HepG2 (cell line): ENCODE results near the gene ST13. TPM values are rescaled to one million over a fixed set of nuclear protein-coding genes. Genes with fewer than 3 reads are reported as not detected.

ENCODE experiments used
- CBX5 ChIP-seq: sonication (generic); formaldehyde crosslinking; IDR thresholded peaks from 2 replicates; pipeline ENCODE4 v1.4.0; 2020; ENCODE audit warnings: missing genetic modification reagents, borderline replicate concordance
- FOXO1 ChIP-seq: sonication (generic); formaldehyde crosslinking; IDR thresholded peaks from 2 replicates; pipeline ENCODE4 v1.4.0; 2020; ENCODE audit warnings: missing genetic modification reagents
- GFI1 ChIP-seq: sonication (generic); formaldehyde crosslinking; IDR thresholded peaks from 2 replicates; pipeline ENCODE4 v1.5.0; 2020; ENCODE audit warnings: missing genetic modification reagents, mild to moderate bottlenecking, borderline replicate concordance
- GTF2F1 ChIP-seq: fragments of 150-350 bp; IDR thresholded peaks from 2 replicates; pipeline ENCODE4 v1.6.1; 2014; ENCODE audit warnings: low read length
- HNRNPL ChIP-seq: fragments of 200-400 bp; formaldehyde crosslinking; IDR thresholded peaks from 2 replicates; pipeline ENCODE4 v1.6.1; 2017; ENCODE audit warnings: mild to moderate bottlenecking, low read depth, low read length
- HNRNPLL ChIP-seq: fragments of 200-400 bp; formaldehyde crosslinking; IDR thresholded peaks from 2 replicates; pipeline ENCODE4 v1.6.1; 2017; ENCODE audit warnings: mild to moderate bottlenecking, low read depth, low read length; ENCODE audit not compliant: poor library complexity, severe bottlenecking
- KLF6 ChIP-seq: IDR thresholded peaks from 2 replicates; pipeline ENCODE4 v1.8.0; 2016; ENCODE audit warnings: missing biosample characterization, missing genetic modification reagents
- MTF2 ChIP-seq: sonication (generic); formaldehyde crosslinking; IDR thresholded peaks from 2 replicates; pipeline ENCODE4 v1.5.0; 2020; ENCODE audit warnings: missing genetic modification reagents, borderline replicate concordance
- POLR2A ChIP-seq, 2 experiments: IDR thresholded peaks; 2 replicates each; pipeline ENCODE4 v1.6.1; 2011; ENCODE audit warnings: low read depth in 2 of 2, low read length in 2 of 2, mild to moderate bottlenecking in 1 of 2, moderate library complexity in 1 of 2; ENCODE audit not compliant: insufficient read depth in 1 of 2
- REXO4 ChIP-seq: sonication (generic); formaldehyde crosslinking; IDR thresholded peaks from 2 replicates; pipeline ENCODE4 v1.8.0; 2022; ENCODE audit warnings: missing genetic modification reagents, mild to moderate bottlenecking, borderline replicate concordance
- ZBED4 ChIP-seq: sonication (generic); formaldehyde crosslinking; IDR thresholded peaks from 2 replicates; pipeline ENCODE4 v1.4.0; 2020; ENCODE audit warnings: missing genetic modification reagents, borderline replicate concordance
- ZNF589 ChIP-seq: sonication (generic); formaldehyde crosslinking; conservative IDR thresholded peaks from 2 replicates; pipeline ENCODE4 v1.8.0; 2022; ENCODE audit warnings: mild to moderate bottlenecking, moderate library complexity, missing genetic modification reagents
- ZNF747 ChIP-seq: sonication (generic); formaldehyde crosslinking; IDR thresholded peaks from 2 replicates; pipeline ENCODE4 v1.8.1; 2023; ENCODE audit warnings: missing genetic modification reagents, mild to moderate bottlenecking, borderline replicate concordance
- ZNF850 ChIP-seq: sonication (generic); formaldehyde crosslinking; conservative IDR thresholded peaks from 2 replicates; pipeline ENCODE4 v1.9.0; 2021; ENCODE audit warnings: mild to moderate bottlenecking, missing genetic modification reagents
- ZSCAN21 ChIP-seq: sonication (generic); formaldehyde crosslinking; IDR thresholded peaks from 2 replicates; pipeline ENCODE4 v1.8.0; 2022; ENCODE audit warnings: mild to moderate bottlenecking, missing genetic modification reagents, moderate library complexity, borderline replicate concordance
- polyA plus RNA-seq, 8 experiments: library from polyadenylated mRNA; depleted of rRNA in 3 of 8; stranded (reverse) in 7 of 8; unstranded in 1 of 8; fragments of >200 nt; fragmentation: Illumina TruSeq in 4 of 8; extraction: Trizol in 4 of 8; gene quantifications; 2 replicates each; pipeline versions ENCODE4 v1.2.1 to v1.2.3, GENCODE V29; 2011 to 2016; ENCODE audit warnings: low read depth in 4 of 8, missing spikeins in 1 of 8, mixed read lengths in 1 of 8; ENCODE audit not compliant: insufficient read depth in 1 of 8
- total RNA-seq, 5 experiments: library from RNA; depleted of rRNA; stranded (reverse); fragments of >200 nt; fragmentation: Illumina TruSeq; extraction: Trizol; gene quantifications; 2 replicates each; pipeline ENCODE4 v1.2.3, GENCODE V29; 2016; ENCODE audit warnings: low read depth in 1 of 5
- TF ChIP-seq, protein P1 (sequence below): sonication (generic); formaldehyde crosslinking; IDR thresholded peaks from 2 replicates; pipeline ENCODE4 v1.4.0; 2020; ENCODE audit warnings: mild to moderate bottlenecking, missing genetic modification reagents
- TF ChIP-seq, protein P2 (sequence below): IDR thresholded peaks from 2 replicates; pipeline ENCODE4 v1.6.1; 2012; ENCODE audit warnings: low read length, improper control_type of control experiment

ST13 gene
- total and polyA plus RNA-seq, 2 of the 13 experiments (the other 11 are each of a cell fraction or from before 2014, with no cell fraction given): 110 to 274 TPM

DNA sequence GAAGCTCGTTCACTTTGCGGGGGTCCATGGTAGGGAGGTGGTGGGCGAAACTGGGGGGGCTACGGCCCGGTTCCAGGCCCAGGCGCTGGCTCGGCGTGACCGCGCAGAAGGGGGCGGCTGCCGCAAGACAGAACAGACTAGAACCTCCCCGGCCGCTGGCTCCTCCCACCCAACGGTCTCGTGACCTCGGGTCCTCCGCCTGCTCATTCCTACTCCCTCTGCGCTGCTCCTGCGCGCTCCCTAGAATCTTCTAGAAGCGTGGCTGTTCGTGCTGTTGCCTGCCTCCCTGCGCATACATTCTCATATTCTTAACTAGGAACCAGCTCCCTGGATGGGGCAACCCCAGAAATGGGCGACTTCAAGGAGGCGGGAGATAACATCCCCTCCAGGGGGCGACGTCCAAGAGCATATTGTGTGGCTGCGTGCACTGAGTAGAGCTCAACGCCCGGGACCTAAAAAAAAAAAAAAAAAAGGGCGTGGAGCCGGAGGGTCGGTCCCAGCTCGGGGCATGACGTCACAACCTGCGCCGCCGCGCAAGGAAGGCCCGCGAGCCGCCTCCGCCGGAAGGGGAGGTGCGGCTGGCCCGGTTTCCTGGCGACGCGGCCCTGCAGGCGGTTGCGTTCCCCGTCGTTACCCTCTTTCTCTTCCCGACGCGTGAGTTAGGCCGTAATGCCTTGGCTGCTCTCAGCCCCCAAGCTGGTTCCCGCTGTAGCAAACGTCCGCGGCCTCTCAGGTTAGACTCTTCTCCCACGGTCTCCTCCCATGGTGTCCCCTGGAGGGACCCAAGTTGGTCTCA lies at the start of gene ST13, which contains the start of gene XPNPEP3 (continued):
- TF ChIP-seq ZSCAN21 (CRISPR knock-in tag): peak; percentile 82
- peak; percentile 76; the same call in 1 of the 2 replicates for TF ChIP-seq ZNF747 (CRISPR knock-in tag)
- peak; percentile 10; the same call in 1 of the 2 replicates for TF ChIP-seq CBX5 (CRISPR knock-in tag)
- peak; percentile 75 to 83 for TF ChIP-seq POLR2A (IDR thresholded peaks at IDR 0.05; ENCODE audit: insufficient read depth in 1 of 2, low read depth in 2 of 2, low read length in 2 of 2)
- no peak for TF ChIP-seq MTF2 (CRISPR knock-in tag)
- TF ChIP-seq FOXO1 (CRISPR knock-in tag): peak; percentile 45
- TF ChIP-seq HNRNPL: no peak
- TF ChIP-seq GTF2F1: no peak
- TF ChIP-seq ZNF589 (CRISPR knock-in tag): 0 out of 2 replicates have a peak, but pooled peaks have one; percentile 60
- no peak; the same call in 1 of the 2 replicates for TF ChIP-seq ZNF850
- TF ChIP-seq, protein P1, sequence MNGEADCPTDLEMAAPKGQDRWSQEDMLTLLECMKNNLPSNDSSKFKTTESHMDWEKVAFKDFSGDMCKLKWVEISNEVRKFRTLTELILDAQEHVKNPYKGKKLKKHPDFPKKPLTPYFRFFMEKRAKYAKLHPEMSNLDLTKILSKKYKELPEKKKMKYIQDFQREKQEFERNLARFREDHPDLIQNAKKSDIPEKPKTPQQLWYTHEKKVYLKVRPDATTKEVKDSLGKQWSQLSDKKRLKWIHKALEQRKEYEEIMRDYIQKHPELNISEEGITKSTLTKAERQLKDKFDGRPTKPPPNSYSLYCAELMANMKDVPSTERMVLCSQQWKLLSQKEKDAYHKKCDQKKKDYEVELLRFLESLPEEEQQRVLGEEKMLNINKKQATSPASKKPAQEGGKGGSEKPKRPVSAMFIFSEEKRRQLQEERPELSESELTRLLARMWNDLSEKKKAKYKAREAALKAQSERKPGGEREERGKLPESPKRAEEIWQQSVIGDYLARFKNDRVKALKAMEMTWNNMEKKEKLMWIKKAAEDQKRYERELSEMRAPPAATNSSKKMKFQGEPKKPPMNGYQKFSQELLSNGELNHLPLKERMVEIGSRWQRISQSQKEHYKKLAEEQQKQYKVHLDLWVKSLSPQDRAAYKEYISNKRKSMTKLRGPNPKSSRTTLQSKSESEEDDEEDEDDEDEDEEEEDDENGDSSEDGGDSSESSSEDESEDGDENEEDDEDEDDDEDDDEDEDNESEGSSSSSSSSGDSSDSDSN (CRISPR knock-in tag): peak; percentile 18; the same call in 1 of the 2 replicates
- TF ChIP-seq GFI1 (CRISPR knock-in tag): peak; percentile 72; the same call in 1 of the 2 replicates
- TF ChIP-seq, protein P2, sequence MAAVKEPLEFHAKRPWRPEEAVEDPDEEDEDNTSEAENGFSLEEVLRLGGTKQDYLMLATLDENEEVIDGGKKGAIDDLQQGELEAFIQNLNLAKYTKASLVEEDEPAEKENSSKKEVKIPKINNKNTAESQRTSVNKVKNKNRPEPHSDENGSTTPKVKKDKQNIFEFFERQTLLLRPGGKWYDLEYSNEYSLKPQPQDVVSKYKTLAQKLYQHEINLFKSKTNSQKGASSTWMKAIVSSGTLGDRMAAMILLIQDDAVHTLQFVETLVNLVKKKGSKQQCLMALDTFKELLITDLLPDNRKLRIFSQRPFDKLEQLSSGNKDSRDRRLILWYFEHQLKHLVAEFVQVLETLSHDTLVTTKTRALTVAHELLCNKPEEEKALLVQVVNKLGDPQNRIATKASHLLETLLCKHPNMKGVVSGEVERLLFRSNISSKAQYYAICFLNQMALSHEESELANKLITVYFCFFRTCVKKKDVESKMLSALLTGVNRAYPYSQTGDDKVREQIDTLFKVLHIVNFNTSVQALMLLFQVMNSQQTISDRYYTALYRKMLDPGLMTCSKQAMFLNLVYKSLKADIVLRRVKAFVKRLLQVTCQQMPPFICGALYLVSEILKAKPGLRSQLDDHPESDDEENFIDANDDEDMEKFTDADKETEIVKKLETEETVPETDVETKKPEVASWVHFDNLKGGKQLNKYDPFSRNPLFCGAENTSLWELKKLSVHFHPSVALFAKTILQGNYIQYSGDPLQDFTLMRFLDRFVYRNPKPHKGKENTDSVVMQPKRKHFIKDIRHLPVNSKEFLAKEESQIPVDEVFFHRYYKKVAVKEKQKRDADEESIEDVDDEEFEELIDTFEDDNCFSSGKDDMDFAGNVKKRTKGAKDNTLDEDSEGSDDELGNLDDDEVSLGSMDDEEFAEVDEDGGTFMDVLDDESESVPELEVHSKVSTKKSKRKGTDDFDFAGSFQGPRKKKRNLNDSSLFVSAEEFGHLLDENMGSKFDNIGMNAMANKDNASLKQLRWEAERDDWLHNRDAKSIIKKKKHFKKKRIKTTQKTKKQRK: no peak
- TF ChIP-seq KLF6: peak; percentile 89
- peak; percentile 96 for TF ChIP-seq HNRNPLL
- TF ChIP-seq ZBED4 (CRISPR knock-in tag): peak; percentile 36; the same call in 1 of the 2 replicates
- TF ChIP-seq REXO4: peak; percentile 57; the same call in 1 of the 2 replicates
